GM18505 (cell line): ENCODE results near the gene SPP1.
"Not testable (repeated sequence)": the region's sequence is repeated elsewhere in the genome, so short reads cannot be mapped to it uniquely, and the experiment has no call there.

ENCODE experiments used
- ATAC-seq: cut with Tn5 transposase; IDR thresholded peaks from one replicate; pipeline ENCODE4 v1.9.1; 2021; ENCODE audit not compliant: unreplicated experiment
- POLR2A ChIP-seq: IDR thresholded peaks from 4 replicates; pipeline ENCODE4 v1.6.1; 2011; ENCODE audit warnings: borderline replicate concordance; ENCODE audit not compliant: insufficient read depth, insufficient read length; ENCODE audit errors: extremely low read depth

Gene SPP1

DNA sequence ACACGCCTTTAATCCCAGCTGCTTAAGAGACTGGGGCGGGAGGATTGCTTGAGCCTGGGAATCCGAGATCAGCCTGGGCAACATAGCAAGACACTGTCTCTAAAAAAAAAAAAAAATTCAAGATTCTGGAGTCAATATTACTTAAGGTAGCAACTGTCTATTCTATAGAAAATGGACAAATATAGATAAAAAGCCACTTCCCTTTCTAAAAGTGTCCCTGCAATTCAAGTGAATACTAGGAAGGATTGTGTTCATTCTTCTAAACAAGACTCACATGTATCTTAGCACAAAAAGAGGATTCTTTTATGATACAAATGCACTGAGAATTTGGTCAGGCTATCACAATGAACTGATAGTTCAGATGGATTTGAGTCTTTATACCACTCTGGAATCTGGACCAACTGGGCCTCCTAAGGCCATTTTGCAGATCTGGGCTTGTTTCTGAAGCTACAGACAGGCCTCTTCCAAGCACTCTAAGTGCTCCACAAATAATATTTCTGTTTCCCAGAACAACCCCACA, 38.9 kb downstream of the SPP1 start:
- no peak for TF ChIP-seq POLR2A
- ATAC-seq, result no peak

DNA sequence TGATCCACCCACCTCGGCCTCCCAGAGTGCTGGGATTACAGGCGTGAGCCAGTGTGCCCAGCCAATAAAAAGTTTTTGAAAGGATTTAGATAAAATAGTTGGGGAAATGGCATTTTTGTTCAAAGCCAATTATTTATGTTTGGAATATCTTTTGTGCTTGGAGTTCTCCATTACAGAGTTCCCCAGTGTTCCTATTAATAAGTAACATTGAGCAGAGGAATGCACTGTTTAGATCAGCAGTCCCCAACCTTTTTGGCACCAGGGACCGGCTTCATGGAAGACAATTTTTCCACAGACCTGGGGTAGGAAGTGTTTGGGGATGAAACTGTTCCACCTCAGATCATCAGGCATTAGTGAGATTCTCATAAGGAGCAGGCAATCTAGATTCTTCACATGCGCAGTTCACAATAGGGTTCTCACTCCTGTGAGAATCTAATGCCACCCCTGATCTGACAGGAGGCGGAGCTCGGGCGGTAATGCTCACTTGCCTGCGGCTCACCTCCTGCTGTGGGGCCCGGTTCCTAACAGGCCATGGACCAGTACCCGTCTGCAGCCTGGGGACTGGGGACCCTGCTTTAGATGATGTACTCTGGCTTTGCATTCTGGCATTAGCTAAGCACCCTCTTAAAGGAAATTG, 40.3 kb downstream of the SPP1 start:
- no peak for TF ChIP-seq POLR2A

DNA sequence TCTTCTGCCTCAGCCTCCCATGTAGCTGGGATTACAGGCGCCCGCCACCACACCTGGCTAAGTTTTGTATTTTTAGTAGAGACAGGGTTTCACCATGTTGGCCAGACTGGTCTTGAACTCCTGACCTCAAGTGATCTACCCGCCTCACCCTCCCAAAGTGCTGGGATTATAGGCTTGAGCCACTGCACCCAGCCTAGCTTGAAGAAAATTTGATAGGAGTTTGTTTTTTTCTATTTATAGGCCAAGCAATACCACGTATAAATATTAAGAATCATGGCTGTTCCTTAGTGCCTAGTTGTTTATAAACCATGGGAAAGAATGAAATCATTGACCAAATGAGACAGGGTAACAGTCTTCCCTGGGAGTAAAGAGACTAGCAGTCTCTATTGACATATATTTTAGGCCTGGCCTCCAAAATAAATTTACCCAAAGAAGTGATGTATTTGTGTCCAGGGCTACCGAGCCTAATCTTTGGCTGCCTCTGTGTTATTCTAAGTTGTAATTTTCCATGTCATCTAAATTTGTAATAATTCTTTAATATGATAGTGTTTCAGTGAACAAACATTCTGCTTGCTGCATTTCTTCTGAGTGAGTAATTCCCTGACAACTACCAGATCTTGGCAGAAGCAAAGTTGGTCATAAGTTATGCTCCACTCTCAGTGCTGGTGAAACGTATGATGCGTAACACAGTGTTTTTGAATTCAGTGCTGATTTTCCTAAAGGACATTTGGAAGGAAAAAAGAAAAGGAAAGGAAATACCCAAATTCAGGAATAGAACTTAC, 42.2 kb downstream of the SPP1 start:
- ATAC-seq, result no peak
- TF ChIP-seq POLR2A, result no peak

More for the DNA sequence above, 40.3 kb downstream of the SPP1 start:
- no peak for ATAC-seq

DNA sequence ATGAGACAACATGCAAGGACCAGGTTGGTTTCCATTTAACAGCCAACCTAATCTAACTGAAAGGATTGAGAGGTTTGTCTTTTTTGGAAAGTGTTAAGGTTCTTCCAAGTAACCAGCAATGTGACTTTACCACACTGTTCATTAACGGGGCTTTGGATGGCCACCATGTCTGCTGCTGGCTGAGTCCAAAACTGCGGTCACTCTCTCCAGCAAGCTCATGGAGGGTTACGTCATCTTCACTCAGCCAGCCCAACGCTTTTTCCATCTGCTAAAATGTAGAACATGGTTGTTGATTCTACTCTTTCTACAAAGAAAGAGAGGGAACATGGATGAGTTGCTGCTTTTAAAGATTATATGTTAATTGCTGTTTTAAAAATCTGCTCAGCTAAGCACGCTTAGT, 43.0 kb downstream of the SPP1 start:
- no peak for ATAC-seq
- no peak for TF ChIP-seq POLR2A

DNA sequence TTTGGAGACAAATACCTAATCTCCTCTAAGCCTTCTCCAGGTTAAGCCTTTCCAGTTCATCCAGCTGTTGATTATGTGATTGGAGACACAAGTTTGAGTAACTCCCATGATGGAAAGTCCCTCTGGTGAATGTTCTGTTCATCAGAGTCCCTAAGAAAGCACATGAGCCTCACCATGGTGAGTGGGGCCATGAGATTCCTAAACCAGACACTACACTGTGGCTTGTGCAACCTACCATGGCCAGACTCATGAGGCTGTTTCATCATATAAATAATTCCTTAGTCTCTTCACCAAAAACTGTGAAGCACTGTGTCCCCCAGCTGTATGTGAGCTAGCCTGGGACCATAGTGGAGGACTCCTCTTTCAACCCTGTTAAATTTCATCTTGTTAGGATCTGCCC, 46.3 kb downstream of the SPP1 start:
- ATAC-seq, result no peak
- TF ChIP-seq POLR2A, result no peak

DNA sequence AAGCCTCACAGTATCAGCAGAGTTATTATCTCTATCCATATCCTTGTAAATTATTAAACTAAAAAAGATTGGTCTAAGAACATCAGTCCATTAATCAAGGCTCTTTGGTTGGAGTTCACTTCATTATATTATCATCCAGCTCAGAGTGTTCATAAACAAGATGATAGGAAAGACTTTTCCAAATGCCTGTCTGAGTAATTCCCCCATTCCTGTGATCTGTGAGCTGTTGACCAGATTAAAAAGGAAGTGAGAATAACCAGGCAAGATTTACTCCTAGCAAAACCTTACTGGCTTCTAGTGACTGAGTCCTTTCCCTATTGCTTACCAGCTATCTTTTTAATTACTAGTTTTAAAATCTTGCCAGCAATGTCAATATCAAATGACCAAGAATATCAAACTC, 46.8 kb downstream of the SPP1 start:
- ATAC-seq, result no peak
- TF ChIP-seq POLR2A, result no peak

DNA sequence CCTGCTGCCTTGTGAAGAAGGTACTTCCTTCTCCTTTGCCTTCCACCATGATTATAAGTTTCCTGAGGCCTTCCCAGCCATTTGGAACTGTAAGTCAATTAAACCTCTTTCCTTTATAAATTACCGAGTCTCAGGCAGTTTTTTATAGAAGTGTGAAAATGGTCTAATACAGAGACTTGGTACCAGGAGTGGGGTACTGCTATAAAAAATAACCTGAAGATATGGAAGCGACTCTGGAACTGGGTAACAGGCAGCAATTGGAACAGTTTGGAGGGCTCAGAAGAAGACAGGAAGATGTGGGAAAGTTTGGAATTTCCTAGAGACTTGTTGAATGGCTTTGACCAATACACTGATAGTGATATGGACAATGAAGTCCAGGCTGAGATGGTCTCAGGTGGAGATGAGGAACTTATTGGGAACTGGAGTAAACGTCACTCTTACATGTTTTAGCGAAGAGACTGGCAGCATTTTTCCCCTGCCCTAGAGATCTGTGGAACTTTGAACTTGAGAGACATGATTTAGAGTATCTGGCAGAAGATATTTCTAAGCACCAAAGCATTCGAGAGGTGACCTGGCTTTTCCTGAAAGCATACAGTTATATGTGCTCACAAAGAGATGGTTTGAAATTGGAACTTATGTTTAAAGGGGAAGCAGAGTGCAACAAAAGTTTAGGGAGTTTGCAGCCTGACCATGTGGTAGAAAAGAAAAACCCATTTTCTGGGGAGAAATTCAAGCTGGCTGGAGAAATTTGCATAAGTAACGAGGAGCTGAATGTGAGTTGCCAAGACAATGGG, 50.6 kb downstream of the SPP1 start:
- ATAC-seq, result not testable (repeated sequence)

DNA sequence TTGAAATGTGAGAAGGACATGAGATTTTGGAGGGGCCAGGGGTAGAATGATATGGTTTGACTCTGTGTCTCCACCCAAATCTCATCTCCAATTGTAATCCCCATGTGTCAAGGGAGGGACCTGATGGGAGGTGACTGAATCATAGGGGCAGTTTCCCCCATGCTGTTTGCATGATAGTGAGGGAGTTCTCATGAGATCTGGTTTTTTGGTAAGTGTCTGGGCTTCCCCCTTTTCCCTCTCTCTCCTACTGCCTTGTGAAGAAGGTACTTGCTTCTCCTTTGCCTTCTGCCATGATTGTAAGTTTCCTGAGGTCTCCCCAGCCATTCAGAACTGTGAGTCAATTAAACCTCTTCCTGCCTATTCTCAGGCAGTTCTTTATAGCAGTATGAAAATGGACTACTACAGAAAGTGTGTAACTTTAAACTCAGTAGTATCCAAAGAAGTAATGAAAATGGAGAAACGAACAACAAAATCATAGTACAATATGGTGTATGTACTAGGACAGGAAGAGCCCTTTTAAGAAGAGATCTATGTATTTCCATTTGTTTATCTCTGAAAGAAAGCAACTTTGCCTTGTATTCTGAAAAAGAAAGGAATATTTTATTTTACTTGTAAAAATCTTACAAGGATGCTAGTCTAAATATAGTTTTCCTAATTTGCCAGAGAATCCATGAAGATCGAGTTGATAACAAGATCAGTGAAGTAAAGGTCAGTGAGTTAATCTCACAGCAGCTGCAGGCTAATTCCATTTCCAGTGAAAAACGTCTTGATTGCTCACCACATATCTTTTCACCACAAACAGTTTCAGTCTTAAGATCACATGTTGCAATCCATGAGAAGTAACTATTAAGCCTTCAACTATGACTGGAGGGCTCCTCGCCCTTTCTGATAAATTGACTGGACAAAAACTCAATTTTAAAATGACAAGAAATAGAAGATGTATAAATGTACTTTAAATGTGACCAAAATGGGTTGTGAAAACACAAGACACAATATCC, 52.4 kb downstream of the SPP1 start:
- TF ChIP-seq POLR2A, result no peak
- no peak for ATAC-seq

DNA sequence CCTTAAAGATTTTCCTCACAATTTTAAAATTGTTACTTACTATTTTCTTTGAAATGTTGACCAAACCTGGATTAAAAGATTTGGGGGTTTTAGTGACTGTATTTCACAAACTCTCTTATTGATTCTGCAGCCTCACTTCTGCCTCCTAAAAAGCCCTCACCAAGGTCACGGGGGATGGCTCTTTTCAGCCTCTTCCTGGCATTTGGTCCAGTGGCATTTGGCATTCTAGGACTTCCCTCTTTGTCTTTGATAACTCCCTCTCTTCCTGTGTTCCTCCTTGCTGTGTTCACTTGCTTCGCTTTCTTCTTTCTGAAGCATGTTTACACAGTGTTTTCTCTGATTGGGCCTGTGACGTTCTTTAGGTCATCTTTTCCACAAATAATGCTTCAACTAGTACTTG, 53.4 kb downstream of the SPP1 start:
- no peak for TF ChIP-seq POLR2A
- ATAC-seq, result no peak

DNA sequence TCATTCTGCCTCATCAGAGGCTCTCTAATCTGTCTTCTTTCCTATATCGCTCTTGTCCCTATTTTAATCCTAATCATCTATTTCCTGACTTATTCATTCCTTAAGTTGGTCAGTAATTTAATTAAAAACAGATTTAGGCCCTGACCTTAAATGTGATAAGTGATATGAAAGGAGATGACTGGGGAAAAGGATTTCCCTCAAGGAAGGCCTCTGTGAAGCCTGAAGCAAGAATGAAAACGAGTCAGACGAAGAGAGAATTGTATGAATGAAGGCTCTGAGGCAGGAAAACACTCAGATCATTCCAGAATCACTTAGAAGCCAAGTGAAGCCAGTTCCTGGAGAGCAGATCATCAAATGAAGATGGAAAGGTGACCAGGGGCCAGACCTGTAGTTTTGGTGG, 54.0 kb downstream of the SPP1 start:
- ATAC-seq, result no peak

DNA sequence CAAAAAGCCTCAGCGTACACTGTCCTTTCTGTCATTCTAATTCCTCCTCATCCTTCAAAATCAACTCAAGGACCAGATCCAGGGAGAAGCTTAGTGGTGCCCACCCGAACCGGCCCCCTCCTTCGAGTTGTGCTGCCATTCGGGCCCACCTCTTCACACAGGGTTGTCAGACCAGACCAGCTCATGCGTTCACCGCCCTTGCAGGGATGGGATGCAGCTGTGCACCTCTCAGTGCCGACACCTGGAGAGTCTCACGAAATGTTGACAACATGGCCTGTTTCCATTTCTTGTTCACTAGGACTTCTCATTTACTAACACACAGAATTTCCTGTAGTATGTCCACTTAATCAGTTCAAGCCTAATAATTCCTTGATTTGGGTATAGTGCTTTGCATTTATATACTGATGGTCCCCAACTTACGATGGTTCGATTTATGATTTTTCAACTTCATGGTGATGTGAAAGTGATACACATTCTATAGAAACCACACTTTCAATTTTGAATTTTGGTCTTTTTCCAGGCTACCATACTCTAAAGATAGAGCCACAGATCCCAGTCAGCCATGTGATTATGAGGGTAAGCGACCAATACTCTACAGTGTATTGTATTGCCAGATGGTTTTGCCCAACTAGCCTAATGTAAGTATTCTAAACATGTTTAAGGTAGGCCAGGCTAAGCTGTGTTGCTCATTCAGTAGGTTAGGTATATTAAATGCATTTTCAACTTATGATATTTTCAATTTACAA, 55.2 kb downstream of the SPP1 start:
- no peak for ATAC-seq
- TF ChIP-seq POLR2A, result no peak

More for the DNA sequence above, 54.0 kb downstream of the SPP1 start:
- TF ChIP-seq POLR2A, result no peak
